Adrenal gland (tissue), 12 donors: Measurements from ENCODE around the gene ANKRD27. TPM values are rescaled to one million over a fixed set of nuclear protein-coding genes. Genes with fewer than 3 reads are reported as not detected.
A peak's percentile ranks its signal among the peaks of the same experiment; 100 is the strongest.

Experiments used
- DNase-seq, 7 donors: peaks; one replicate each; pipeline ENCODE4 v3.0.0-alpha.2; 2019 to 2020
- H3K27ac ChIP-seq, 5 donors: fragments of 200-600 bp; sonication (generic) in 4 of 5; 1 replicate in 3 of 5; 2 replicates in 2 of 5; pipeline versions ENCODE4 v1.5.1 to v1.8.0; 2016 to 2020; ENCODE audit warnings: mild to moderate bottlenecking in 1 of 5
- H3K27me3 ChIP-seq: fragments of 200-600 bp; 2 replicates; pipeline ENCODE4 v1.8.0; 2021
- H3K36me3 ChIP-seq, 2 donors: fragments of 200-600 bp; replicated peaks in 1 of 2; 1 replicate in 1 of 2; 2 replicates in 1 of 2; pipeline versions ENCODE4 v1.5.1 to v1.8.0; 2018 to 2022
- H3K4me1 ChIP-seq, 2 donors: fragments of 200-600 bp; replicated peaks in 1 of 2; 1 replicate in 1 of 2; 2 replicates in 1 of 2; pipeline versions ENCODE4 v1.5.1 to v1.8.0; 2018 to 2021
- H3K4me3 ChIP-seq, 4 donors: fragments of 200-600 bp; sonication (generic) in 3 of 4; one replicate each; pipeline ENCODE4 v1.5.1; 2016 to 2018
- H3K9me3 ChIP-seq, 3 donors: fragments of 200-600 bp; sonication (generic) in 1 of 3; replicated peaks in 1 of 3; 1 replicate in 2 of 3; 2 replicates in 1 of 3; pipeline versions ENCODE4 v1.5.1 to v1.8.0; 2016 to 2021
- POLR2A ChIP-seq, 2 donors: fragments of 450-650 bp; IDR thresholded peaks; one replicate each; pipeline ENCODE4 v1.6.1; 2017; ENCODE audit warnings: antibody characterized with exemption in 2 of 2, mild to moderate bottlenecking in 2 of 2, moderate library complexity in 1 of 2
- WGBS, 4 donors: extraction: QIAGEN DNeasy Blood & Tissue Kit in 2 of 4; methylation state at CpG; one replicate each; pipeline versions ENCODE4 v1.1.5 to v1.1.7; 2013 to 2017; 5-methylcytosine and 5-hydroxymethylcytosine counted together
- intact Hi-C, 2 donors: fragments of 100-400 bp; cut with DNase I; formaldehyde crosslinking; loops; one replicate each; pipeline versions ENCODE4 v1.14.1 to v1.15.0; 2022 to 2023
- polyA plus RNA-seq, 3 donors: library from polyadenylated mRNA; stranded (reverse); fragments of 200-250 nt in 2 of 3; fragments of 350-450 nt in 1 of 3; fragmentation: Illumina TruSeq in 1 of 3; extraction: RNeasy Lipid Tissue Mini Kit (QIAGEN cat#74804) in 1 of 3; gene quantifications; one replicate each; pipeline ENCODE4 v1.2.3, GENCODE V29; 2013 to 2014
- total RNA-seq, 9 donors: library from RNA; depleted of rRNA in 4 of 9; stranded (reverse); fragments of >200 nt in 4 of 9; fragments of 120-200 nt in 1 of 9; fragmentation: NEBNext Ultra II Directional in 1 of 9; extraction: Animal tissue kit (Norgen Biotek cat#: 25700) in 1 of 9; gene quantifications; one replicate each; pipeline versions ENCODE4 v1.1.0 to v1.2.4, GENCODE V29; 2013 to 2023
- TF ChIP-seq, protein P1 (sequence below), 6 experiments: fragments of 450-650 bp in 4 of 6; fragments of 200-600 bp in 2 of 6; sonication (generic) in 1 of 6; IDR thresholded peaks; 1 replicate in 5 of 6; 2 replicates in 1 of 6; pipeline versions ENCODE4 v1.5.1 to v1.8.0; 2016 to 2021; ENCODE audit warnings: antibody characterized with exemption in 6 of 6, mild to moderate bottlenecking in 2 of 6, moderate library complexity in 1 of 6
- donor health status: healthy with polysubstance abuse.
- donor health status: Bipolar disorder and iron deficiency.
- donor health status: DM: yes; HTN: yes; CAD: no.
- donor health status: DM: no; HTN: no; CAD: no.
- donor health status: DM: no; HTN: no; CAD: no.
- donor health status: DM: yes; HTN: yes; CAD: no.

Gene ANKRD27
- total and polyA plus RNA-seq, 12 donors: 7.2 to 25.3 (median 18.2) TPM

DNA sequence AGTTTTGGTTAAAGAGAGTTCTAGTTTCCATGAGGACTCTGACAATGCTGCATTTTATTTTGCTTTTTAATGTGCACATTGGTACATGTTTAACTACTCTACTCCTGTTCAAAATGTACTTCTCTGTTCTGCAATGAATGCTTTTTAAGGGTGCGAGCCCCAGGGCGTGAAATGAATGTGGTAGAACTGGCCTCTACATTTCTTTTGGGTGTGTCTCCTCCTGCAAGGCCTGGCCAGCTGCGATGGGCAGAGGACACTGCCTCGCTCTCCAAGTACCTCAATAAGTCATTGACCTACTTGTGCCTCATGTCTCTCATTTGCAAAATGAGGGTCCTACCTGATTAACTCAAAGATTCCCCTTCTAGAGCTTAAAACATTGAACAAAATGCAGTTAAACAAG, 7.3 kb upstream of the ANKRD27 start:
- H3K27ac ChIP-seq: no peak overlapping the region
- H3K36me3 ChIP-seq: no peaks in the 10 kb centered on the region
- H3K9me3 ChIP-seq: no peaks in the 10 kb centered on the region
- DNase-seq: no peak
- H3K4me3 ChIP-seq: no peak overlapping the region
- TF ChIP-seq POLR2A (IDR thresholded peaks at IDR 0.05): no peak
- TF ChIP-seq, protein P1, sequence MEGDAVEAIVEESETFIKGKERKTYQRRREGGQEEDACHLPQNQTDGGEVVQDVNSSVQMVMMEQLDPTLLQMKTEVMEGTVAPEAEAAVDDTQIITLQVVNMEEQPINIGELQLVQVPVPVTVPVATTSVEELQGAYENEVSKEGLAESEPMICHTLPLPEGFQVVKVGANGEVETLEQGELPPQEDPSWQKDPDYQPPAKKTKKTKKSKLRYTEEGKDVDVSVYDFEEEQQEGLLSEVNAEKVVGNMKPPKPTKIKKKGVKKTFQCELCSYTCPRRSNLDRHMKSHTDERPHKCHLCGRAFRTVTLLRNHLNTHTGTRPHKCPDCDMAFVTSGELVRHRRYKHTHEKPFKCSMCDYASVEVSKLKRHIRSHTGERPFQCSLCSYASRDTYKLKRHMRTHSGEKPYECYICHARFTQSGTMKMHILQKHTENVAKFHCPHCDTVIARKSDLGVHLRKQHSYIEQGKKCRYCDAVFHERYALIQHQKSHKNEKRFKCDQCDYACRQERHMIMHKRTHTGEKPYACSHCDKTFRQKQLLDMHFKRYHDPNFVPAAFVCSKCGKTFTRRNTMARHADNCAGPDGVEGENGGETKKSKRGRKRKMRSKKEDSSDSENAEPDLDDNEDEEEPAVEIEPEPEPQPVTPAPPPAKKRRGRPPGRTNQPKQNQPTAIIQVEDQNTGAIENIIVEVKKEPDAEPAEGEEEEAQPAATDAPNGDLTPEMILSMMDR (IDR thresholded peaks at IDR 0.05): no peak
- 72 to 84% (median 79%) methylated on average over 4 of the region's 4 CpGs for WGBS, 4 donors
- H3K4me1 ChIP-seq: no peaks in the 10 kb centered on the region
- H3K27me3 ChIP-seq: no peaks in the 10 kb centered on the region
- intact Hi-C loops: no loop called here

GRCh38 chr19:32680986-32681385, 6.0 kb upstream of the ANKRD27 start:
- H3K9me3 ChIP-seq: no peaks in the 10 kb centered on the region
- H3K27ac ChIP-seq: no peak overlapping the region
- no peak for DNase-seq
- H3K4me1 ChIP-seq: peaks cover 0 to 8% of the 10 kb centered on the region in 2 donors
- intact Hi-C loops: no loop called here
- H3K36me3 ChIP-seq: no peaks in the 10 kb centered on the region
- TF ChIP-seq, protein P1 (IDR thresholded peaks at IDR 0.05): no peak
- WGBS, 4 donors: 34 to 38% (median 37%) methylated on average over 2 of the region's 2 CpGs
- H3K27me3 ChIP-seq: peaks cover 6% of the 10 kb centered on the region
- H3K4me3 ChIP-seq: no peak overlapping the region

GRCh38 chr19:32677657-32678056, 2.7 kb upstream of the ANKRD27 start:
- H3K4me1 ChIP-seq: peaks cover 11 to 26% of the 10 kb centered on the region in 2 donors
- 70 to 77% (median 74%) methylated on average over 8 to 9 of the region's 9 CpGs for WGBS, 4 donors
- intact Hi-C loops: no loop called here
- H3K27me3 ChIP-seq: peaks cover 6% of the 10 kb centered on the region
- no peaks in the 10 kb centered on the region for H3K36me3 ChIP-seq
- H3K27ac ChIP-seq: no peak overlapping the region
- DNase-seq: no peak
- no peaks in the 10 kb centered on the region for H3K9me3 ChIP-seq
- TF ChIP-seq POLR2A (IDR thresholded peaks at IDR 0.05): no peak
- TF ChIP-seq, protein P1 (IDR thresholded peaks at IDR 0.05): no peak
- H3K4me3 ChIP-seq: no peak overlapping the region

GRCh38 chr19:32676895-32677359, 1.9 kb upstream of the ANKRD27 start:
- TF ChIP-seq, protein P1 (IDR thresholded peaks at IDR 0.05): no peak
- TF ChIP-seq POLR2A (IDR thresholded peaks at IDR 0.05): no peak
- no peaks in the 10 kb centered on the region for H3K36me3 ChIP-seq
- intact Hi-C loops: no loop called here
- H3K9me3 ChIP-seq: no peaks in the 10 kb centered on the region
- no peak overlapping the region for H3K27ac ChIP-seq
- peaks cover 11 to 26% of the 10 kb centered on the region in 2 donors for H3K4me1 ChIP-seq
- WGBS, 4 donors: 38 to 60% (median 42%) methylated on average over 15 to 33 of the region's 33 CpGs
- H3K27me3 ChIP-seq: peaks cover 6% of the 10 kb centered on the region
- peak overlapping the region in 1 of 4 donors; percentile 84 for H3K4me3 ChIP-seq
- no peak for DNase-seq
